GM21576 (cell line): ENCODE data around the gene RPL4.

Source experiments
- ATAC-seq: cut with Tn5 transposase; IDR thresholded peaks from one replicate; pipeline ENCODE4 v1.9.1; 2021; ENCODE audit warnings: mild to moderate bottlenecking, moderate library complexity; ENCODE audit not compliant: unreplicated experiment

RPL4 gene

DNA sequence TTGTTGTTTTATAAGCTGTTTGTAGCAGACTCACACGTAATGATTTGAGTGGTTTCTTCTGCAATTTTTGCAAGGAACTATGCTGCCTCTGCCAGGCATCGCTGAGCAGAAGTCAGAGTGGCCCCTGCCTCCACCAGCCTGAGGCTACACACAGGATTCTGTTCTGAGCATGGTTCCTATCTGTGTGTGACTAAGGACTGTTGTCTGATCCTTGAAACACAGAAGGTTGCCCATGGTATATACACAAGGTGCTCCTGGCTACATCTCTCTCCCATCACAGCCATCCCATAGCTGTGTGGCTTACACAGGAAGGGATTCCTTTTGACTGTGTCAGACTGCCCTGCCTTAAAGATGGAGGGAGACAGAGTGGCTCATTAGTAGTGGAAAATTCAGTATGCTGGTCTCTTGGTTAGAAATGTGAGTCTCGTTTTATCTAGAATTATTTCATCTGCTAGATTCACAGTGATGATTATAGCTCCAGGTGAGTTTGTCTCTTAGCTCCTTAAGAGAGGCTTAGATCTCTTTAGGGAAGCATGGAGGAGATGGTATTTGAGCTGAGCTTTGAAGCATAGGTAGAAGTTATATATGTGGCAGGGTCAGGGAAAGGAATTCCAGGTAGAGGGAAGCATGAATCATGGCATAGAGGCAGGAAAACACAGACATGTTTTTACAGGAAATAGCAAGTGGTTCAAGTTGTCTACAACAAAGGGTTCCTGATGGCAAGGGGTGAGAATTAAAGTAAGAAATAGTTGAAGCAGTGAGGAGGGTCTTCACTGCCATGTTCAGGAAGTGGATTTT lies 44.6 kb downstream of the RPL4 start:
- ATAC-seq = no peak

DNA sequence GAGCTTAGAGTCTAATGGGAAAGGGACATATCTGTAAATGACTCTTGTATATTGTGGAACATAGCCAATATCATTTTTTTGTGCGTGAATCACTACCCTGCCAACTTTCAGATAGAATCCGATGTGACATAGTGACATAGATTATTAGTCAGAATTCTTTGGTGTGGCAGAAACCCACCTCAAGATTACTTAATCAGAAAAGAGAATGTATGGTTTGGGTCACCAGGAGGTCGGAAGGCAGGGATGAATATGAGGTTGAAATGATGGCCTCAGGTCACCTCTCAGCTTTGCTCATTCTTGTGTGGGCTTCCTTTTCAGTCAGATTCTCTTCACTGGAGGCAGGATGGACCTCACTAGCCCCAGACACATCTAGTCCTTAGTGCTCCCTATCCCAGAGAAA lies 48.4 kb downstream of the RPL4 start:
- ATAC-seq = no peak

DNA sequence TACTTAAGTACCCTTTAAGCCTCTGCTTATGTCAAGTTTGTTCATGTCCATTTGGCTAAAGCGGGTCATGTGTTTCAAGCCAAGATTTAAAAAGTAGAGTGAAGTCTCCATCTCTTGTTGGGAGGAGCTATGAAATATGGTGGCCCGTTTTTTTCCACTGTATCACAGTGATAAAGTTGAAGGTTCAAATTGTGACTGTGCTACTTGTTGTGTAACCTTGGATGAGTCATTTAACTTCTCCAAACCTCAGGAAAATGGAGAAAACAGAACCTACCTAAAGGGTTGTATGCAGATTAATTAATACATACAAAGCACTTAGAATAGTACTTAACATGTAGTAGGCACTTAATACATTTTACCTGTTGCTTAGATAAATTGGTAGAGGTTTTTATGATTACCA lies 50.5 kb downstream of the RPL4 start:
- ATAC-seq = no peak

DNA sequence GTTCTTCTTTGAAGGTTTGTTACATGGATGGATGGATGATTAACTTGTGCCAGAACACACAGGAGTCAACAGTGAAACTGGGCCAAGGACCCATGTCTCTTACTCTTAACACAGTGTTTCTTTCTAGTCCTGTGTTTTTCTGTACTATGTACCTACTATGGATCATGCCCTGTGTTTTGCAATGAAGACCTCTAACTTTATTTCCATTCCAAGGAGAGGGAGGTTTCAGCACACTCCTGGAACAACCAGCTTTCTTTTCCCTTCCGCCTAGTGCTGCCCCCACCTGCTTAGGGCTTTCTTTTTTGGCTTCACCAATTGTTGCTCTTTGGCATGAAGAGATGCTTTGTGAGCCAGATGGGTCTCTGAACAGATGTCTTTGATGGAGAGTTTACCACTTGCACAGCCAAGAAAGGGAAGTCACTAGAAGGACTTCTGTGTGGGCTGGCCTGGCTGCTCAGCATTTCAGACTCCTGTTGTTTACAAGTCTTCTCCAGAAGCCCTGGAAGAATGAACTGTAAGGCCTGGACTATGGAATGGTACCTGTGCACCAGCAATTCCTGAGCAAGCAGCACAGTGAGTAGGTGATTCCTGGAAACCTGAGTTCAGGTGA lies 51.6 kb downstream of the RPL4 start:
- no peak for ATAC-seq

DNA sequence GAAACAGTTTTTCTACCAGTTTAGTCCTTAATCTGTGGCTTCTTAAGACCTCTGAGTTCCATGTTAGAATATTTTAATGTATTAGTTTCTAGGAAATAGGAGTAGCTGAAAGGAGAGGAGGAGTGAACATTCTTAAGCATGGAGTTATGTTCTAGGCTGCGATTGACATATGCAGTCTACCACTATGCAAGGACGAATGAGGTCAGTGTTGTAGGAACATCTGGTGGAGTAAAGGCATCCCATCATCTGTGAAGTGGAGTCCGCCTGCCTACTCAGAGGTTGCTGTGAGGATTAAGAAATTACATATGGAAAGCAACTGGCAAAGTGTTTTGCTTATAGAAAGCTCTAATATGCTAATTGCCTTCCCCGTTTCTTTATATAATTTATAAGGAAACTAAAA lies 52.2 kb downstream of the RPL4 start:
- ATAC-seq = no peak
